GM23338 (cell line): Measurements from ENCODE around the gene FBRSL1. TPM values are rescaled to one million over a fixed set of nuclear protein-coding genes. Genes with fewer than 3 reads are reported as not detected.

Experiments
- ATAC-seq: fragments of 200-7000 bp; cut with Tn5 transposase; 3 replicates; pipeline ENCODE4 v1.9.1; 2020
- DNase-seq: peaks from one replicate; pipeline ENCODE4 v3.0.0-alpha.2; 2015; ENCODE audit warnings: low spot score
- H2AFZ ChIP-seq: fragments of 200-600 bp; sonication (generic); 2 replicates; pipeline ENCODE4 v1.8.0; 2016; ENCODE audit warnings: antibody characterized with exemption, mild to moderate bottlenecking, moderate library complexity
- H3F3A ChIP-seq: fragments of 200-600 bp; sonication (generic); replicated peaks from 2 replicates; pipeline ENCODE4 v1.8.0; 2017; ENCODE audit warnings: antibody characterized with exemption, mixed run types, low read depth
- H3K27ac ChIP-seq: fragments of 200-600 bp; sonication (generic); 2 replicates; pipeline ENCODE4 v1.6.1; 2016; ENCODE audit warnings: low read depth
- H3K27me3 ChIP-seq: fragments of 200-600 bp; sonication (generic); 2 replicates; pipeline ENCODE4 v1.8.0; 2016; ENCODE audit warnings: mild to moderate bottlenecking, mixed run types, moderate library complexity; ENCODE audit not compliant: insufficient read depth
- H3K36me3 ChIP-seq: fragments of 200-600 bp; sonication (generic); 2 replicates; pipeline ENCODE4 v1.8.0; 2016; ENCODE audit warnings: mild to moderate bottlenecking; ENCODE audit not compliant: insufficient read depth
- H3K4me1 ChIP-seq: fragments of 200-600 bp; sonication (generic); 2 replicates; pipeline ENCODE4 v1.8.0; 2016; ENCODE audit warnings: mild to moderate bottlenecking, moderate library complexity; ENCODE audit not compliant: insufficient read depth
- H3K4me2 ChIP-seq: fragments of 200-600 bp; sonication (generic); 2 replicates; pipeline ENCODE4 v1.7.1; 2017; ENCODE audit warnings: mixed run types
- H3K4me3 ChIP-seq: fragments of 200-600 bp; sonication (generic); 2 replicates; pipeline ENCODE4 v1.6.1; 2016; ENCODE audit warnings: mixed run types
- H3K79me2 ChIP-seq: fragments of 200-600 bp; sonication (generic); replicated peaks from 2 replicates; pipeline ENCODE4 v1.8.0; 2017; ENCODE audit warnings: mild to moderate bottlenecking; ENCODE audit not compliant: insufficient read depth
- H3K9me2 ChIP-seq: fragments of 200-600 bp; sonication (generic); 2 replicates; pipeline ENCODE4 v1.8.0; 2017; ENCODE audit not compliant: insufficient read depth
- H4K20me1 ChIP-seq: fragments of 200-600 bp; sonication (generic); replicated peaks from 2 replicates; pipeline ENCODE4 v1.8.0; 2017; ENCODE audit warnings: mild to moderate bottlenecking; ENCODE audit not compliant: insufficient read depth
- H3K27ac Mint-ChIP-seq: 2 replicates; pipeline ENCODE4 v1.8.0; 2020; ENCODE audit warnings: inconsistent platforms, mild to moderate bottlenecking, moderate library complexity, mixed read lengths
- H3K27me3 Mint-ChIP-seq: 3 replicates; pipeline ENCODE4 v1.8.0; 2022; ENCODE audit warnings: low read depth, mild to moderate bottlenecking, moderate library complexity, mixed read lengths, inconsistent platforms; ENCODE audit not compliant: insufficient read depth, poor library complexity
- H3K36me3 Mint-ChIP-seq: 3 replicates; pipeline ENCODE4 v1.8.0; 2021; ENCODE audit warnings: low read depth, mild to moderate bottlenecking, inconsistent platforms, moderate library complexity, mixed read lengths
- H3K4me1 Mint-ChIP-seq: 3 replicates; pipeline ENCODE4 v1.8.0; 2020; ENCODE audit warnings: mild to moderate bottlenecking, inconsistent platforms, mixed read lengths
- H3K4me3 Mint-ChIP-seq: 3 replicates; pipeline ENCODE4 v1.8.0; 2021; ENCODE audit warnings: moderate library complexity, mild to moderate bottlenecking, inconsistent platforms, mixed read lengths
- H3K9me3 Mint-ChIP-seq: 3 replicates; pipeline ENCODE4 v1.8.0; 2020; ENCODE audit warnings: moderate library complexity, mild to moderate bottlenecking, inconsistent platforms, mixed read lengths
- CREB1 ChIP-seq: fragments of 250-450 bp; sonication (Bioruptor Pico); IDR thresholded peaks from 2 replicates; pipeline ENCODE4 v1.5.0; 2020; ENCODE audit warnings: low read depth, mild to moderate bottlenecking, moderate library complexity
- ETS1 ChIP-seq: IDR thresholded peaks from 2 replicates; pipeline ENCODE4 v1.6.1; 2016; ENCODE audit warnings: antibody characterized with exemption
- EZH2 ChIP-seq: fragments of 200-600 bp; sonication (generic); IDR thresholded peaks from one replicate; pipeline ENCODE4 v1.8.0; 2017; ENCODE audit warnings: antibody characterized with exemption, mild to moderate bottlenecking, low read depth; ENCODE audit not compliant: unreplicated experiment
- JUNB ChIP-seq: IDR thresholded peaks from one replicate; pipeline ENCODE4 v1.6.1; 2016; ENCODE audit warnings: antibody characterized with exemption; ENCODE audit not compliant: unreplicated experiment
- POLR2AphosphoS5 ChIP-seq: IDR thresholded peaks from 2 replicates; pipeline ENCODE4 v1.6.1; 2016; ENCODE audit warnings: antibody characterized with exemption, low read depth
- STAT1 ChIP-seq: IDR thresholded peaks from one replicate; pipeline ENCODE4 v1.6.1; 2016; ENCODE audit warnings: antibody characterized with exemption; ENCODE audit not compliant: unreplicated experiment
- ZNF114 ChIP-seq: fragments of 250-450 bp; sonication (Bioruptor Pico); IDR thresholded peaks from 2 replicates; pipeline ENCODE4 v1.5.0; 2020; ENCODE audit warnings: mild to moderate bottlenecking, moderate library complexity
- ZNF331 ChIP-seq: fragments of 250-450 bp; sonication (Bioruptor Pico); IDR thresholded peaks from 2 replicates; pipeline ENCODE4 v1.5.0; 2020; ENCODE audit warnings: low read depth, mild to moderate bottlenecking, moderate library complexity
- ZNF462 ChIP-seq: fragments of 250-450 bp; sonication (Bioruptor Pico); IDR thresholded peaks from 2 replicates; pipeline ENCODE4 v1.5.0; 2020; ENCODE audit warnings: mild to moderate bottlenecking, moderate library complexity
- polyA plus RNA-seq: library from polyadenylated mRNA; unstranded; fragments of >200 nt; fragmentation: Nextera tagmentation; extraction: Ambion mirVana; gene quantifications from 2 replicates; pipeline ENCODE4 v1.2.1, GENCODE V29; 2016
- total RNA-seq: library from RNA; depleted of rRNA; stranded (reverse); fragments of >200 nt; shearing (Covaris generic); gene quantifications from 2 replicates; pipeline ENCODE4 v1.2.3, GENCODE V29; 2014

FBRSL1 gene
- total and polyA plus RNA-seq, 2 experiments from 2014 or later = 37.8 to 89.8 TPM

- TF ChIP-seq ZNF462 (CRISPR knock-in tag) (no peak), ZNF331 (CRISPR knock-in tag) (no peak), POLR2AphosphoS5 (no peak), STAT1 (no peak), ETS1 (no peak), JUNB (no peak), ZNF114 (CRISPR knock-in tag) (no peak)
Measured at GRCh38 chr12:132514216-132514820, 24.4 kb downstream of the FBRSL1 start (continued).

- DNase-seq (no peak), ATAC-seq (no peak)
- Mint-ChIP-seq H3K36me3 (peaks cover 23% of the 10 kb centered on the region), H3K9me3 (peaks cover 26% of the 10 kb centered on the region), H3K4me1 (no peaks in the 10 kb centered on the region), H3K27ac (no peak overlapping the region), H3K4me3 (no peak overlapping the region), H3K27me3 (peaks cover 33% of the 10 kb centered on the region)
- no peak overlapping the region for H2AFZ ChIP-seq
- H3F3A ChIP-seq = no peaks in the 10 kb centered on the region
- H3K4me2 ChIP-seq = no peak overlapping the region
- no peaks in the 10 kb centered on the region for H3K9me2 ChIP-seq
- peaks cover 13% of the 10 kb centered on the region; the same call in 1 of the 2 replicates for H3K27me3 ChIP-seq
- H3K79me2 ChIP-seq = no peaks in the 10 kb centered on the region
- no peaks in the 10 kb centered on the region for H3K4me1 ChIP-seq
- no peak overlapping the region for H3K27ac ChIP-seq
- H3K36me3 ChIP-seq = no peaks in the 10 kb centered on the region
- H4K20me1 ChIP-seq = no peaks in the 10 kb centered on the region; the same call in 1 of the 2 replicates
- no peak overlapping the region for H3K4me3 ChIP-seq
- TF ChIP-seq JUNB = no peak
- no peak for TF ChIP-seq EZH2
- TF ChIP-seq ZNF114 (CRISPR knock-in tag) = no peak
- no peak for TF ChIP-seq POLR2AphosphoS5
- no peak for TF ChIP-seq CREB1
Measured at GRCh38 chr12:132514838-132515237, 24.9 kb downstream of the FBRSL1 start.
